NOMO-1 treated with dmso at 0.1 percent for 144 hours (cell line): ENCODE results near the gene TCP10L.

ENCODE experiments used
- DNase-seq: peaks from one replicate; lab custom pipeline; 2025; ENCODE audit not compliant: unreplicated experiment; lab: John Stamatoyannopoulos, UW

TCP10L gene

DNA sequence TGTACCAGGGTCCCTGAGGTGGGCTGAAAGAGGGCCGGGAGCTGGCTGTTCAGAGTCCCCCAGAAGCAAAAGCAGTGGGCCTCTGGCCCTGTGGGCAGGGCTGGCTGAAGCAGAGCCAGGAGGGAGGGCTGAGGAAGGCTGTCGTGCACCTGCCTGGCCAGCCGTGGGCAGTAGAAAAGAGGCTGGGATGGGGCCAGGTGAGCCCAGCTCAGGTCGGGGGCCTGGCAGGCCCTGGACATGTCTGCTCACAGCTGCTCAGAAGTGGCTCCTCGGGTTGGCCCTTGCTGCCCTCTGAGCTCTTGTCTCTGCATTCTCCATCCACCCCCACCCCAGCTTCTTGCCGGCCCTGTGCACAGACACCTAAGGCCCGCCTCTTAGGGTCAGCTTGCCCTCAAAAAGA, 60.0 kb downstream of the TCP10L start:
- no peak for DNase-seq

DNA sequence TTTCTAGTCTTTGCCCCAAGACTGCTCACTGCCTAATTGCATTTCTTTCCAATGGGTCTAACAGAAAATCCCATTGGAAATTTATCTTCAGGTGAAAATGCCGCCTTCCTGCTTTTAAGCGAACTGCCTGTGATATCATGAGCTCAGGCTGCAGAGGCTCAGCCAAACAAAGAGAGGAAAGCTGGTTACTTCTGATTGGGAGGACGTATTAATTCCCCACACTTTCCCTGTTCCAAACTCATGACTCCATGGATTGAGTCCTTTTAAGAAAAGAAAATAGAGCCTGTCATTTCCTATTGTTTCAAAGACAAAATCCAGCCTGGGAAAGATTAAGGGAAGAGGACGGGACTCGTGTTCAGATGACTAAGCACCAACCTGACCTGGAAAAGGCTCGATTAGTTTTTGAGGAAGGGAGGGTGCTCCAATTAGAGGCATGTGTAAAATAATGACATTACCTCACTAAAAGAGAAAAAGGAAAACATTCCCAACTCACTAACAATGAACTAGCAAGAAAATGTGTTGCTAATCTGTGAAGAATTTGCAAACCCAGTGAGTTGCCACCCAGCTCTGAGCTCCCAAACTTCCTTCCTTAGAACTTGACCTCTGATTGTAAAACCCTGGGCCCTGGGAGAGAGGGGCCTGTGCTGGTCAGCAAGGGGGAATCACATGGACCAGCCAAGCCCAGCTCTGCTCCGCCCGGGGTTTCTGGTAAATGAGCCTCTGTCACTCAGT, 61.2 kb downstream of the TCP10L start:
- no peak for DNase-seq
